Epithelial cell of prostate (primary cell): ENCODE measurements around the gene KIAA0408.
A peak's percentile ranks its signal among the peaks of the same experiment; 100 is the strongest.
"Not testable (repeated sequence)": the region's sequence is repeated elsewhere in the genome, so short reads cannot be mapped to it uniquely, and the experiment has no call there.

ENCODE experiments used
- DNase-seq: peaks from one replicate; pipeline ENCODE4 v3.0.0-alpha.2; 2011; ENCODE audit warnings: low read depth, low spot score
- H3K27ac ChIP-seq: fragments of 450-650 bp; 2 replicates; pipeline ENCODE4 v1.5.1; 2017; ENCODE audit warnings: mild to moderate bottlenecking

KIAA0408 gene

DNA sequence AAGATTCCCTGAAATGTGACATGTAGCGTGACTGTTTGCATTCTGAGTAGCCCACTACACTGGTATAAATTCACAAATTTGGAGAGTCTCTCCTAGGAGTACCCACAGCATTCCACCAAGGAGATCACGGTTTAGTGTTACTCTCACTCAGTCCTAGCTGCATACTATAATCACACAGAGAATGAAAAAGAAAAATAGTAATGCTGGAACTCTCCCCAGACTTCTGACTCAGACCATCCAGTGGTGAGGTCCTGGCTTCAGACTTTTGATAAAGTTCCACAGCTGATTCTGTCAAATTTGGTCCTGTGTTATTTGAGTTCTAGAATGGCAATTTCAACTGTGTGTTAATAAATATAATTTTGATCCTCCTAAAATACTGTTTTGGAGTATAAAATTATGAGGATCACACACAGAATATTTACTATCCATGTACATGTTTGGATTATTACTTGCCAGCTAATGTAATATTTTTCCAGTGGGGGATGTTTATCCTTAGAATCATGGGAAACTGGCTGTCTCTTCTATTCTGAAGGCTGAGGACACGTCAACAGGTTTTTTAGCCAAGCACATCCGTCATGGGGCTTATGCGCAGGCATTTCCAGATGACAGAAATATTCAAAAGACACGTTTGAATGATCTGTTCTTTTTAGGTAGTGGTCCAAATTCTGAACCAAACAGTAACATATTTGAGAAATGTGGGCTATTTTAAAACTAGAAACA, 5.1 kb upstream of the KIAA0408 start:
- H3K27ac ChIP-seq = no peak overlapping the region
- no peak for DNase-seq

DNA sequence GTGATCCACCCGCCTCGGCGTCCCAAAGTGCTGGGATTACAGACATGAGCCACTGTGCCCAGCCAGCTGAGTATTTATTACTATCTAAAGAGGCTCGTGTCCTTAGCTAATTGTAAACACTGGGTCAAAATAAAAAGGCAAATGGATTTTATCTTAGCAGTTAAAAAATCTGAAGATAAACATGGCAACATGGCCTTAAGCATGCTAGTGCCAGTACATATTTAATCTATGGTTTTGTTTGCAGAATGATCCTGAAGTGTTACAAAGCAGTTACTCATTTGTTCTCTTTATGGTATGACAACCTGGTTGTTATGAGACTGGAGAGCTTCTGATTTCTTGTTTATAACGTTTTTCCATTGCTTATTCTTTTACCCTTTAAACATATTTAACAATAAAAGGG, 3.9 kb upstream of the KIAA0408 start:
- DNase-seq = no peak
- H3K27ac ChIP-seq = no peak overlapping the region

DNA sequence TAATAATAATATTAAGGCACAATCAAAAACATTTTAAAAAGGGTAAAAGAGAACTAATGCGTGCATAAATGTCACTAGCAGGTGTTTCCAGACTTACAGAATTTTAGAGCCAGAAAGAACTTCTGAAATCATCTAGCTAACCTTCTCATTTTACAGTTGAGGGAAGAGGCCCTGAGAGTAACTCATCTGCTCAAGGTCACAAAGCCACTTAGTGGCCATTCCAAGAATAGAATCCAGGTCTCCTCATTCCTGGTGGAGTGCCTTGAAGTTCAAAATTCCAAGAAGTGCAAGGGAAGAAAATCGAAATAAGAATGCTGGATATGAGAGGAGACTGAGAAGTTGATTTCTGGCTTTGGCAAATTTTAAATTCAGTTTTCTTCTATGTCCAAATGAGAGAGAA, 3.2 kb upstream of the KIAA0408 start:
- no peak overlapping the region for H3K27ac ChIP-seq
- DNase-seq = no peak

DNA sequence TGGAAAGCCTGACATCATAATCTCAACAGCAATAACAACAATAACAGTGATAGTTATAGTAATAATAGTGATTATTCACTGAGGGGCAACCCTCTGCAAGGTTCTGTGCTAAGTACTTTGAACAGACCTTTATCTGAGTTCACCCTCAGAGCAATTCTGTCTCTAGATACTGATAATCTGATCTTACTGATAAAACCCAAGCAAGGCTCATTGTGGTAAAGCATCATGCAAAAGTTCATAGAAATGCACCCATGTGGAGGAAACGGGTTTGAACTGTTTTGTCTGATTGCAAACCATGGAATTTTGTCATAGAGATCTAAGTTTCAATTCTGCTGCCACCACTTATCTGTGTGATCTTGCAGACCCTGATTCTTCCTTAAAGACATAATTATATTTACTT, 1.3 kb upstream of the KIAA0408 start:
- no peak overlapping the region for H3K27ac ChIP-seq
- DNase-seq = no peak

DNA sequence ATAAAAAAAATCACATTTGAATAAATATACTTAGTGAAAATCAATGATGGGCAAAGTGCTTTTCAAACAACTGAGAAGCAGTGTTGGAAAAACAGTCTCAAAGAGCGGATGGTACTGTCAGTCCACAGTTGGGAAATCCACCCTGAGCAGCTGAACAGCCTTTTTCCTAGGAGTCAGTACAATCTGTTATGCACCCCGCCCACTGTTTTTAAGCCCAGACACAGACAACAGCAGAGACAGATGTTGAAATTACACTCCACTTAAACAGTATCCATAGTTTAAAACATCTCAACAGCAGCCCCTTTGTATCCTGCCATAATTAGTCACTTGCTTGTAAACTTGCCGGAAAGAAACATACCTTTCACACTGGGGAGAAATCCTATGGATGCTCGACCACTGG, 372 bp downstream of the KIAA0408 start:
- DNase-seq = no peak
- no peak overlapping the region for H3K27ac ChIP-seq

DNA sequence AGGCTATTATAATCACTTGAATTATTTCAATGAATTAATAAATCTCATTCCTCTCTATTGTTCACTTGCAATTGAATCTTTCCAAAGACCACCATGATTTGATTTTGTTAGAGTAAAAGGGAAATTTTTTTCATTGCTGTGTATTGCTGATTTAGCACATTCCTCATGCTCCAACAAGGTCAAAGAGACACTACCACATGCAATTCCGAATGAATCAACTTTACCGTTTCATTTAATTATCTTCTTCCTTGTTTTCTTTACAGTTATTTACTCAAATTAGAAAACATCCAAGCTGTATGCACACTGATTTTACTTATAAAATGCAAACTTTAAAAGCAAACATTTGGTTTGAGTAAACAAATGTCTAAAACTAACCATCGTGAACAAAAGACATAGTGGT, 967 bp downstream of the KIAA0408 start:
- no peak for DNase-seq
- H3K27ac ChIP-seq = no peak overlapping the region

DNA sequence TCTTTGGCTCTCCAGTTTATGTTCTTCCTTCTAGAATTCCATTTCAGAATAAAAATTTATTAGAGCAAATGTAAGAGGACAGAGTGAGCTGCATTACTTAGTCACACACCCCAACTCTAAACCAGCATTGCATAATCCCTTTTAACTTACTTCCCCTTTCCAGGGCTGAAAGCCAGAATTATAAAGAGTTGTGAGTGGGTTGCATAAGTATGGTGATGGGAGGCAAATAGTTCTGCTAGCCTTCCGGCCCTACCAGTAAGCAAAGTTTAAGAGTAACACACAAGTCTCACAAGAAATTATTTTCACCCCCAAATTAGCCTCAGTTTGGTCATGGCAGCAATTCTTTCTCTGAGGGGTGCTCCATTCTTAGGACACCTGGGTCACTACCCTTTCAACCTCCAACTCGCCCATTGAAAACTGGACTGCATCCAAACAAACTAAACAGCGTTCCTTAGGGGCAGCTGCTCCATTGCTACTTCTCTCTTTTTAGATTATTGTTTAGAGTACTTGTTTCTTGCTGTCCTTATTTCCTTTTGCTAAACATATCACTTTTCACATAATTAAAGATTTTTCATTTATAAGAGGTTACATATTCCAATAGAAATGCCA, 1.6 kb downstream of the KIAA0408 start:
- no peak for DNase-seq
- no peak overlapping the region for H3K27ac ChIP-seq

DNA sequence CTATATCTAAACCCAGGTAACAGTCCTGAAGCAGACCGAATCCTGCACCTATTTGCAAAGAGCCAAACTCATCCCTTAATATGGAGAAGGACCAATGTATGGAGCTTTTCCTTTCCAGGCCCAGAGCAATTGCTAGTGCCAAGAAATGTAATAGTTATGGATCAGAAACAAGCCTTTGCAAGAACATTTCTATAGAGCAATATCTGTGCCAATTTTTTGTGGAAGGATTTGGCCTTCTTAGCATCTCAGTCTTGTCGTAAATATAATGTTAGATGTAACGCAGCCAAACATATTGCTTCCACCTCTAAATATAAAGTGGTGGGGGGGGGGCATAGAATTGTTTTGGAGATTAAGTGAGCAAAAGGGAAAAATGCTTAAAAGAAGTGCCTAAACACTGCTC, 2.7 kb downstream of the KIAA0408 start:
- DNase-seq = no peak
- no peak overlapping the region for H3K27ac ChIP-seq

DNA sequence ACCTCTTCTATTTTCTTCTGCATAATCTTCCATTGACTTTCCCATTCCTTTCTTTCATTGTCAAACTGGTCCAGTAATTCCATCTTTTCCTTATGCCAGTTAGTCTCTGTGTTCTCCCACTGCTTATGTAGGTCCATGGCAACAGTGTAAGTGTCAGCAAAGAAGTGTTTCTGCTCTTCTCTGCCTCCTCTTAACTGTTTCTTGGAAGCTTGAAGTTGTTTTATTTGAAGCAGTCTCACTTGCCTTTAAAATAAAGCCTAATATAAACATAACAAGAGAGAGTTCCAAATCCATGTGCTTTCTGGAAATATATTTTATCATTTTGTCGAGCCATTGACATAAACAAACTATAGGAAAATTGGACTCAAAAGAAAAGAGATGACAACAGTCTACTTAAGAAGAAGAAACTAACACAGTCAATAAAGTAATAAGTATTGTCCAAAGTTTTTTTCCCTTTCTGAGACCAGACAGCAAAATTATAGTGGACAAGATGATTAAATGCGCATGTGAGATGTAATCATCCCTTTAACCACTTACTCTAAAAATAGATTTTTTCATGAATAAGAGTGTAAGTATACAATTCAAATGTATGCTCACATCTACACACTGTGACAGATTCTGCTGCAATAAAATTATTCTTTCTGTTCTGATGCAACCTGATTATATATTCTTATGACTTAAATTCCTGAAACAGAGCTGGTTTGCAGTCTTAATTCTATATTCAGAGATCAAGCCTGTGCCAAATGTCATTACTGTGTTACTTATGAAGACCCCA, 5.2 kb downstream of the KIAA0408 start:
- DNase-seq = no peak
- H3K27ac ChIP-seq = no peak overlapping the region

DNA sequence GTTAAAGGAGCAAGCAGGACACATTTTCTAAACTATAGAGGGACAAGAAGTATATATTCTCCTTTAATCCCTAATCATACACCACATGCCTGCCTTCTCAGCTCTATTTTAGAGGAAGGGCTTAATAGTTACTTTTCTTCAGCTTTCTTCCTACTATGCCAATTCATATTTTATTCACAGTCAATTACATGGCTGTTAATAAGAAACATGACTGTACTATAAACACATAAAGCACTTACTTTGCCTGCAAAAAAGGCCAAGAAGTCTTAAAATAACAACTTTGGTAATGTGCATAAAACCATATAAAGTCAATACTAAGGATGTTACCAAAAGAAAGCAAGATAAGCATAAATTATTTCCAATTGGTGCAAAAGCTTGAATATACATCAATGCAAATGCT, 6.4 kb downstream of the KIAA0408 start:
- DNase-seq = no peak
- H3K27ac ChIP-seq = no peak overlapping the region

DNA sequence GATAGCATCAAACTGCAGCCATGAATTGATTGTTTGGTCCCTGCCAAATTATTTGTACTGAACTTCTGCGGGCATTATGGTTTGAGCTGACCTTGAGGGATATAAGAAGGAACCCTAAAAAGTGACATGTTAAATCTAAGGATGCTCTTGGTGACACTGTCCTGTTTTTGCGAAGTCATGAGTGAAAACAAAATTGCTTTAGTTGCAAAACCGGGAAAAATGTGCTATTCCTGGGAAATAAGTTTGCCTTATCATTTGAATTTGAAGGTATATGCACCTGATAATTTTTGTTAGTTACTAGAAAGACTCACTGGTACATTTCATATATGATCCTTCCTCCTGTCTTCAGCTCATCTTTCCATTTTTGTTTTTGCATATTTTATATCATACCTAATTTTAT, 7.8 kb downstream of the KIAA0408 start:
- no peak for DNase-seq
- H3K27ac ChIP-seq = no peak overlapping the region

DNA sequence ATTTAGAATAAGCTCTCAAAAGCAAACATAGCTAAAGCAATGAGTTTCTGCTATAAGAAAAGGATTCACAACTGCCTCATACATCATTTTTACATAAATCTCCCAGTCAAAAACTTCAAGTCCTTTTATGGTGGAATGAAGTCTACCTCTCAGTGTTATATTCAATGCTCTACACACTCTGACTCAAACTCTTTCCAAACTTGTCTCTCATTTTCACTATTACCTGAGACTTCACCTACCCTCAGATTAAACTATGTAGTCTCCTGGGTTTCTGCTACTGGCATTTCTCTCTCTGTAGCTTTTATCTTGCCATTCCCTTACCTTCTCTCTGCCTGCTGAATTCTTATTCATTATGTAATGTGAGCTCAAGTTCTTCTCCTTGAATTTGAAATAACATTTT, 11.4 kb downstream of the KIAA0408 start:
- DNase-seq = no peak
- H3K27ac ChIP-seq = no peak overlapping the region

DNA sequence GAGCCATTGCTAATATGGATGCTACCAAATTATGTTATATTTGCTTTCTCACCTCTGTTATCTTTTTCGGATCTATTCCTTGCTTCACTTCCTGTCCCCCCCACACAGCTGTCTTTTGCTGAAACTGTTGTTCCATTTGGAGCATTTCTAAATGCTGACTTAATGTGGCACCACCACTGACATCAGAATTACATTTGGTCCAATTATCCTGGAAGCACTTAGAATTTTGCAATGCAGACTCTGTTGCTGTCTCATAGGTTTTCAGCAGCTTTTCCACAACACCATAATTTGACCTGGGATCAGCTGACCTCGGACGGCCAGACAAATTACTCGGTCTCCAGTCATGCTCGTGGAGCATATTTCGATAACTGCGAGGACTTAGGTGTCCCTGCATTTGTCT, 12.8 kb downstream of the KIAA0408 start:
- H3K27ac ChIP-seq = no peak overlapping the region
- no peak for DNase-seq

DNA sequence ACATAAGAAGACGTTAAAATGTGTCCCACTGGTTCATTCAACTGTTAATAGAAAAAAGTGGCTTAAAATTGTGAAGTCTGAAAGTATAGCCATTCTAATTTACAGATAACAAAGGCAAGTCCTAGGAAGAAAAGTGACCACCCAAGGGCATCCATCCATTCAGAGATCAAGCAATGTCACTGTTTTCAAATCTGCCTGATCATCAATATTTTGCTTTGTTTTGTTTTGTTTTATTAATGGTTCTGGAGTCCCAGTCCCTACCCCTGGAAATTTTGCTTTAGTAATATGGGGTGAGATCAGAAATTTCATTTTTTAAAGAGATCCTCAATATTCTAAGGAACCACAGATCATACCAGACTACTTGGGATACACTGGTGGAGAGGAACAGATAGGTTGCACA, 17.3 kb downstream of the KIAA0408 start:
- no peak for DNase-seq
- no peak overlapping the region for H3K27ac ChIP-seq

DNA sequence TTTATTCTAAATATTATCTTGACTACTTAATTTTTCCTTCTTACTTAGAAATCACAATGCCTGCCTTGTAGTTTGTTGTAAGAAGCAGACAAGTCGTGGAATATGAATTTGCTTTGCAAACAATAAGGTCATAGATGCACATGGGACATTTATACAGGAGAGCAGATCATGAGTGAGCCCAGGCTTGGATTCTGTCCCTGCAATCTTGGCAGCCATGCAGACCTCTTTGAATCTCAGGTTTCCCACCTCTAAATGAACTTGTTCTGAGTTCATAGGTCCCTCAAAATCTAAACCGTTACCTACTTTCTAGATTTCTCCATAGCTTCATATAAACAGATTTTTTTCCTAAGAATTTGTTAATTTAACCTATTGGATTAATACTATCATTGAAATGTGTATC, 19.5 kb downstream of the KIAA0408 start:
- H3K27ac ChIP-seq = no peak overlapping the region
- no peak for DNase-seq

DNA sequence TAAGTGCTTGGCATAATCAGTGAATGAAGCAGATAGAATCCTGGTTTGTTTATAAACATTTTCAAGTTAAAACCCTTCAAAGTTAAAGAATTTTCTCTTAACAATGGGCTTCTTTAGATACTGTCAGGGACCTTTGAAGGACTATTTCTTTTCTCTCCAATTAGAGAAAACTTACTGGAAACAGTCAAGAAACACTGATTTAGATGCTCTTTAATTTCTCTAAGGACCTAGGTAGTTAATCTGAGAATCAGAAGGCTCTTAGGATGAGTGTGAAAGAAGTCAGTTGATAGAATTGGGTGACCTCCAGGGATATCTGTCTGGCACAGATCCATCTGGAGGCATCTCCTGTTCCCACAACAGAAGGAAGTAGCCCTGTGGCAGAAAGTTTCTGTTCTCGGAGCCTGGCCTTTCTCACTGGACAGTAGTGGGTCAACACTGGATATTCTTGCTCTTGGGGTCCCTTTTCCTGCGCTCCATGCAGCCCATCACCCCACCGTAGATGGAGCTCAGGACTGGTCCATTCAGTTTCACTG, 22.5 kb downstream of the KIAA0408 start:
- no peak for DNase-seq
- no peak overlapping the region for H3K27ac ChIP-seq

DNA sequence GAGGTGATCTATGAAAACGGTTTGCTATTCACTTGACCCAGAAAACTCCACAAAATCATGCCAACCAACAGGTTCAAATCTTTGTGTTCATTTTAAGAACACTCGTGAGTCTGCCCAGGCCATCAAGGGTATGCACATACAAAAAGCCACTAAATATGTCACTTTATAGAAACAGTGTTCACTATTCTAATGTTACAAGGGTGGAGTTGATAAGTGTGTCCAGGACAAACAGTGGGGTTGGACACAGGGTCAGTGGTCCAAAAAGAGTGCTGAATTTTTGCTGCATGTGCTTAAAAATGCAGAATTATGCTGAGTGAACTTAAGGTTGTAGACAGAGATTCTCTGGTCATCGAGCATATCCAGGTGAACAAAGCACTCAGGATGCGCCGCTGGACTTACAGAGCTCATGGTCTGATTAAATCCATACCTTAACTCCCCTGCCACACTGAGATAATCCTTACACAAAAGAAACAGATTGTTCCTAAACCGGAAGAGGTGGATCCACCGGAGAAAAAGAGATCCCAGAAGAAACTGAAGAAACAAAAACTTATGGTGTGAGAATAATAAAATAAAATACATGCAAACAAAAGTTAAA, 23.5 kb downstream of the KIAA0408 start:
- no peak overlapping the region for H3K27ac ChIP-seq
- no peak for DNase-seq

DNA sequence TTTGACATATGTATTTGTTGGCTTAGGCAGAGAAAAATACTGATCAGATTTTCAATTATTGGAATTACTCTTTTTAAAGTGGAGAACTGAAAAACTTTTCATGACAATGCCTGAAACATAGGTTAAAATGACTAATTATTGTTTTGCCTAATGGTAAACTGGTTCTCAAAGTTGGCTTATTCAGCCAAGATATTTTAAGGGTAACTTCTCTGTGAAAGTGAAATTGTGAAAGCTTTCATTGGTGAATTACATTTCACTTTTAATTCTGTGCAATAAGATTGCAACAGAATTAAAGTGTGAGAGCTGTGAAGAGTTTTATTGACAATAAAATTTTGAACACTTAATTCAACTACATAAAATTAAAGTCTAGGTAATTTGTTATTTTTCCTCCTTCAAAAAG, 24.5 kb downstream of the KIAA0408 start:
- DNase-seq = no peak
- no peak overlapping the region for H3K27ac ChIP-seq

DNA sequence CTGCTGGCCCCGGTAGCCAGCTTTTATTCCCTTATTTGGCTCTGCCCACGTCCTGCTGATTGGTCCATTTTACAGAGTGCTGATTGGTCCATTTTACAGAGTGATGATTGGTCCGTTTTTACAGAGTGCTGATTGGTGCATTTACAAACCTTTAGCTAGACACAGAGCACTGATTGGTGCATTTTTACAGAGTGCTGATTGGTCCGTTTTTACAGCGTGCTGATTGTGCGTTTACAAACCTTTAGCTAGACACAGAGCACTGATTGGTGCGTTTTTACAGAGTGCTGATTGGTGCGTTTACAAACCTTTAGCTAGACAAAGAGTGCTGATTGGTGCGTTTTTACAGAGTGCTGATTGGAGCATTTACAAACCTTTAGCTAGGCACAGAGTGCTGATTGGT, 30.6 kb downstream of the KIAA0408 start:
- not testable (repeated sequence) for DNase-seq, H3K27ac ChIP-seq

DNA sequence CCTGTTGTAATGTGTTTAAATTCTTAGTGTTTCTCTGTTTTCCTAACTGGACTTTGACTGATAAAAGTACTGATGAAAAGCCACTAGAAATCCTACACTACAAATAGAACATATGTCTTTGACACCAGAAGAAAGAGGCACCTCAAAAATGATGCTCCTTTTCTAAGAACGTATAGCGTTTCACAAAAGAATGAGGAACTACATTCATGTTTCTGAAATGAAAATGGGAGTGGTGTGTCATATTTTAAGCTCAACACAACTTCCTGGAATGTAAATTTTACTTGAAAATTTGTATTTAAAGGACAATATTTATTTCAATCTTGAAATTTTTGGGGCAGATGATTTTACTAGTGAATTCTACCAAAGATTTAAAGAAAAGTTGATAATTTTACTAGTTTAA, 35.3 kb downstream of the KIAA0408 start:
- H3K27ac ChIP-seq = no peak overlapping the region
- no peak for DNase-seq

DNA sequence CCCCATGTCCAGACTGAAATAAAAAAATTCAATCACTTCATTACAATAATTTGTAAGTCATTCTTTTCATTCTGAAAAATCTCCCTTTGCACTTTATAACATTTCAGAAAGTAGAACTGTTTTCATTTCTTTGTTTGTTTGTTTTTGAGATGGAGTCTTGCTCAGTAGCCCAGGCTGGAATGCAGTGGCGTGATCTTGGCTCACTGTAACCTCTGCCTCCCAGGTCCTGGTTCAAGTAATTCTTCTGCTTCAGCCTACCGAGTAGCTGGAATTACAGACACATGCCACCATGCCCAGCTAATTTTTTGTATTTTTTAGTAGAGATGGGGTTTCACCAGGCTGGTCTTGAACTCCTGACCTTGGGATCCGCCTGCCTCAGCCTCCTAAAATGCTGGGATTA, 38.0 kb downstream of the KIAA0408 start:
- not testable (repeated sequence) for DNase-seq
- peak overlapping the region; percentile 43 for H3K27ac ChIP-seq
